Right lobe of liver (tissue), 6 donors: ENCODE data around the gene C16orf89. TPM values are rescaled to one million over a fixed set of nuclear protein-coding genes. Genes with fewer than 3 reads are reported as not detected.

Experiments
- ATAC-seq, 4 donors: fragments of 200-7000 bp; cut with Tn5 transposase; one replicate each; pipeline ENCODE4 v1.9.1; 2020; ENCODE audit warnings: mild to moderate bottlenecking in 4 of 4, moderate library complexity in 4 of 4
- DNase-seq, 3 donors: peaks; one replicate each; pipeline ENCODE4 v3.0.0-alpha.2; 2020
- H3K27ac ChIP-seq, 3 donors: fragments of 200-600 bp; one replicate each; pipeline ENCODE4 v1.8.0; 2022
- H3K27me3 ChIP-seq, 2 donors: fragments of 200-600 bp; one replicate each; pipeline ENCODE4 v1.8.0; 2022
- H3K36me3 ChIP-seq, 4 donors: fragments of 200-600 bp; sonication (generic) in 1 of 4; one replicate each; pipeline versions ENCODE4 v1.5.1 to v1.8.0; 2017 to 2022; ENCODE audit warnings: control low read depth in 1 of 4
- H3K4me1 ChIP-seq, 4 donors: fragments of 200-600 bp; sonication (generic) in 1 of 4; one replicate each; pipeline versions ENCODE4 v1.5.1 to v1.8.0; 2017 to 2022; ENCODE audit warnings: control low read depth in 1 of 4
- H3K4me3 ChIP-seq, 3 donors: fragments of 200-600 bp; one replicate each; pipeline ENCODE4 v1.8.0; 2022
- H3K9me3 ChIP-seq, 4 donors: fragments of 200-600 bp; sonication (generic) in 1 of 4; one replicate each; pipeline versions ENCODE4 v1.5.1 to v1.8.0; 2017 to 2022; ENCODE audit warnings: control low read depth in 1 of 4
- CTCF ChIP-seq, 4 donors: fragments of 200-600 bp in 3 of 4; fragments of 450-650 bp in 1 of 4; IDR thresholded peaks; one replicate each; pipeline versions ENCODE4 v1.5.1 to v1.8.0; 2016 to 2022; ENCODE audit warnings: antibody characterized with exemption in 4 of 4, mild to moderate bottlenecking in 2 of 4
- POLR2A ChIP-seq: fragments of 450-650 bp; IDR thresholded peaks from one replicate; pipeline ENCODE4 v1.6.1; 2017; ENCODE audit warnings: antibody characterized with exemption, mild to moderate bottlenecking
- WGBS: methylation state at CpG from one replicate; pipeline ENCODE4 v1.1.6; 2018; ENCODE audit warnings: low coverage, low lambda C conversion rate; ENCODE audit not compliant: insufficient coverage; ENCODE audit errors: missing lambda C conversion rate; 5-methylcytosine and 5-hydroxymethylcytosine counted together
- intact Hi-C, 2 donors: fragments of 100-400 bp; cut with DNase I; formaldehyde crosslinking; loops; one replicate each; pipeline versions ENCODE4 v1.11.2 to v1.14.1; 2022
- total RNA-seq, 6 experiments: library from RNA; depleted of rRNA in 2 of 6; stranded (reverse); fragments of >200 nt in 2 of 6; fragmentation: NEBNext Ultra II Directional in 3 of 6; extraction: Animal tissue kit (Norgen Biotek cat#: 25700) in 3 of 6; gene quantifications; one replicate each; pipeline versions ENCODE4 v1.1.0 to v1.2.4, GENCODE V29; 2016 to 2023
- donor health status: DM: no; HTN: yes; CAD: no.
- donor health status: DM: no; HTN: no; CAD: no.
- donor health status: DM: no; HTN: no; CAD: no.
- donor health status: DM: no; HTN: yes; CAD: no.
- donor health status: DM: no; HTN: yes; CAD: no.

The C16orf89 gene
- total RNA-seq, 6 experiments from 2014 or later = not detected

GRCh38 chr16:5028950-5029475 is 36.7 kb downstream of the C16orf89 start:
- no peak for TF ChIP-seq CTCF (IDR thresholded peaks at IDR 0.05)
- no peak for TF ChIP-seq POLR2A
- 89% methylated on average over 6 of the region's 18 CpGs for WGBS
- Histone ChIP-seq H3K27ac (no peak overlapping the region), H3K9me3 (no peaks in the 10 kb centered on the region), H3K36me3 (no peaks in the 10 kb centered on the region), H3K27me3 (no peaks in the 10 kb centered on the region), H3K4me1 (peaks cover 0 to 1% (median under 1%) of the 10 kb centered on the region in 4 donors), H3K4me3 (no peak overlapping the region)
- no peak for DNase-seq
- no peak for ATAC-seq
- intact Hi-C loops = no loop called here

GRCh38 chr16:5027575-5028235 is 38.1 kb downstream of the C16orf89 start:
- ATAC-seq = no peak
- DNase-seq = no peak
- Histone ChIP-seq H3K27me3 (no peaks in the 10 kb centered on the region), H3K4me1 (no peaks in the 10 kb centered on the region), H3K9me3 (no peaks in the 10 kb centered on the region), H3K27ac (no peak overlapping the region), H3K36me3 (no peaks in the 10 kb centered on the region), H3K4me3 (no peak overlapping the region)
- intact Hi-C loops = no loop called here
- 86% methylated on average over 7 of the region's 32 CpGs for WGBS
- TF ChIP-seq POLR2A (no peak), CTCF (IDR thresholded peaks at IDR 0.05) (no peak)

GRCh38 chr16:5027086-5027485 is 38.7 kb downstream of the C16orf89 start:
- Histone ChIP-seq H3K27me3 (no peaks in the 10 kb centered on the region), H3K4me1 (no peaks in the 10 kb centered on the region), H3K4me3 (no peak overlapping the region), H3K27ac (no peak overlapping the region), H3K9me3 (no peaks in the 10 kb centered on the region), H3K36me3 (no peaks in the 10 kb centered on the region)
- intact Hi-C loops = no loop called here
- no peak for ATAC-seq
- 90% methylated on average over 2 of the region's 7 CpGs for WGBS
- TF ChIP-seq POLR2A = no peak
- no peak for TF ChIP-seq CTCF (IDR thresholded peaks at IDR 0.05)
- DNase-seq = no peak

GRCh38 chr16:5026664-5027063 is 39.1 kb downstream of the C16orf89 start:
- Histone ChIP-seq H3K36me3 (no peaks in the 10 kb centered on the region), H3K9me3 (no peaks in the 10 kb centered on the region), H3K4me1 (no peaks in the 10 kb centered on the region), H3K4me3 (no peak overlapping the region), H3K27me3 (no peaks in the 10 kb centered on the region), H3K27ac (no peak overlapping the region)
- TF ChIP-seq CTCF (IDR thresholded peaks at IDR 0.05) = no peak
- TF ChIP-seq POLR2A = no peak
- WGBS = 88% methylated on average over 4 of the region's 8 CpGs
- DNase-seq (no peak), ATAC-seq (no peak)
- intact Hi-C loops = no loop called here
